K562 (cell line): ENCODE results near the gene SETMAR. TPM values are rescaled to one million over a fixed set of nuclear protein-coding genes. Genes with fewer than 3 reads are reported as not detected.

Source experiments
- BRD4 ChIP-seq: fragments of 200-600 bp; sonication (generic); IDR thresholded peaks from 2 replicates; pipeline ENCODE4 v1.6.1; 2017; ENCODE audit warnings: inconsistent platforms
- CBX1 ChIP-seq: sonication (generic); IDR thresholded peaks from 2 replicates; pipeline ENCODE4 v1.6.1; 2016; ENCODE audit warnings: antibody characterized with exemption, low read depth, mild to moderate bottlenecking
- DNMT1 ChIP-seq: fragments of 450-650 bp; IDR thresholded peaks from 2 replicates; pipeline ENCODE4 v1.6.1; 2016; ENCODE audit warnings: antibody characterized with exemption, mild to moderate bottlenecking
- E2F8 ChIP-seq: fragments of 450-650 bp; IDR thresholded peaks from 2 replicates; pipeline ENCODE4 v1.7.1; 2018; ENCODE audit warnings: mild to moderate bottlenecking, low read depth; ENCODE audit not compliant: partially characterized antibody
- EGR1 ChIP-seq: fragments of 450-650 bp; conservative IDR thresholded peaks from 2 replicates; pipeline ENCODE4 v1.6.1; 2017; ENCODE audit warnings: mild to moderate bottlenecking
- HNRNPH1 ChIP-seq: fragments of 200-400 bp; formaldehyde crosslinking; optimal IDR thresholded peaks from 2 replicates; pipeline ENCODE3; 2017; ENCODE audit warnings: low read depth, mild to moderate bottlenecking, low read length, moderate library complexity
- HOMEZ ChIP-seq: fragments of 250-450 bp; sonication (Bioruptor Pico); IDR thresholded peaks from 2 replicates; pipeline ENCODE4 v1.4.0; 2020; ENCODE audit warnings: mild to moderate bottlenecking, moderate library complexity
- MYC ChIP-seq, 2 experiments: fragments of 250-450 bp in 1 of 2; sonication (Bioruptor Pico) in 1 of 2; IDR thresholded peaks; 2 replicates each; pipeline versions ENCODE4 v1.5.1 to v1.6.1; 2012 to 2021; ENCODE audit warnings: low read depth in 2 of 2, borderline replicate concordance in 1 of 2, improper control_type of control experiment in 1 of 2, low read length in 1 of 2, mild to moderate bottlenecking in 1 of 2, moderate library complexity in 1 of 2
- NEUROD1 ChIP-seq: fragments of 150-350 bp; IDR thresholded peaks from 2 replicates; pipeline ENCODE4 v1.6.1; 2014; ENCODE audit warnings: borderline replicate concordance, low read length, low read depth; ENCODE audit not compliant: partially characterized antibody
- NONO ChIP-seq, 2 experiments: fragments of 200-400 bp in 1 of 2; fragments of 450-650 bp in 1 of 2; formaldehyde crosslinking in 1 of 2; IDR thresholded peaks; 2 replicates each; pipeline ENCODE4 v1.6.1; 2017; ENCODE audit warnings: low read depth in 2 of 2, mild to moderate bottlenecking in 2 of 2, moderate library complexity in 2 of 2, low read length in 1 of 2
- PCBP2 ChIP-seq: fragments of 200-400 bp; formaldehyde crosslinking; IDR thresholded peaks from 2 replicates; pipeline ENCODE4 v1.6.1; 2018; ENCODE audit warnings: low read length, low read depth, mild to moderate bottlenecking, moderate library complexity; ENCODE audit not compliant: poor library complexity, severe bottlenecking
- POLR2AphosphoS2 ChIP-seq: IDR thresholded peaks from 2 replicates; pipeline ENCODE4 v1.6.1; 2012; ENCODE audit warnings: low read length, improper control_type of control experiment
- PRDM10 ChIP-seq: fragments of 450-650 bp; IDR thresholded peaks from 2 replicates; pipeline ENCODE4 v1.6.1; 2018; ENCODE audit not compliant: partially characterized antibody
- SMC3 ChIP-seq: conservative IDR thresholded peaks from 2 replicates; pipeline ENCODE4 v1.6.1; 2011; ENCODE audit warnings: low read depth, low read length, improper control_type of control experiment; ENCODE audit not compliant: insufficient read depth
- SRSF9 ChIP-seq: fragments of 200-400 bp; formaldehyde crosslinking; IDR thresholded peaks from 2 replicates; pipeline ENCODE4 v1.6.1; 2017; ENCODE audit warnings: low read depth, low read length, borderline replicate concordance
- TEAD2 ChIP-seq: fragments of 450-650 bp; IDR thresholded peaks from 2 replicates; pipeline ENCODE4 v1.6.1; 2016; ENCODE audit warnings: missing genetic modification characterization, control low read depth, missing compliant biosample characterization
- ZNF124 ChIP-seq: sonication (generic); formaldehyde crosslinking; IDR thresholded peaks from 2 replicates; pipeline ENCODE4 v1.8.1; 2022; ENCODE audit warnings: missing genetic modification reagents
- ZNF354B ChIP-seq: fragments of 250-450 bp; sonication (Bioruptor Pico); IDR thresholded peaks from 2 replicates; pipeline ENCODE4 v1.4.0; 2020
- ZNF707 ChIP-seq: fragments of 250-450 bp; sonication (Bioruptor Pico); conservative IDR thresholded peaks from 2 replicates; pipeline ENCODE4 v1.8.0; 2022; ENCODE audit warnings: inconsistent platforms, mild to moderate bottlenecking, moderate library complexity
- ZNF77 ChIP-seq: fragments of 250-450 bp; sonication (Bioruptor Pico); IDR thresholded peaks from 2 replicates; pipeline ENCODE4 v1.5.0; 2020
- ZSCAN32 ChIP-seq: fragments of 450-650 bp; formaldehyde crosslinking; IDR thresholded peaks from 2 replicates; pipeline ENCODE4 v1.4.0; 2020; ENCODE audit warnings: mild to moderate bottlenecking, moderate library complexity
- polyA plus RNA-seq, 8 experiments: library from polyadenylated mRNA; depleted of rRNA in 4 of 8; stranded (reverse) in 5 of 8; unstranded in 3 of 8; fragments of >200 nt; fragmentation: Nextera tagmentation in 2 of 8; fragmentation: Illumina TruSeq in 1 of 8; extraction: Ambion mirVana in 2 of 8; extraction: Trizol in 1 of 8; gene quantifications; 2 replicates each; pipeline versions ENCODE4 v1.2.1 to v1.2.3, GENCODE V29; 2011 to 2014; ENCODE audit warnings: inconsistent platforms in 1 of 8, missing spikeins in 1 of 8
- total RNA-seq, 7 experiments: library from RNA; depleted of rRNA in 6 of 7; stranded (reverse); fragments of >200 nt in 6 of 7; fragmentation: Illumina TruSeq in 2 of 7; extraction: Trizol in 2 of 7; gene quantifications; 2 replicates each; pipeline versions ENCODE4 v1.2.1 to v1.2.3, GENCODE V29; 2011 to 2021; ENCODE audit warnings: low replicate concordance in 1 of 7

SETMAR gene
- total and polyA plus RNA-seq, 9 of the 15 experiments (the other 6 are each of a cell fraction or from before 2014, with no cell fraction given) = 5.5 to 25.1 (median 18.2) TPM

DNA sequence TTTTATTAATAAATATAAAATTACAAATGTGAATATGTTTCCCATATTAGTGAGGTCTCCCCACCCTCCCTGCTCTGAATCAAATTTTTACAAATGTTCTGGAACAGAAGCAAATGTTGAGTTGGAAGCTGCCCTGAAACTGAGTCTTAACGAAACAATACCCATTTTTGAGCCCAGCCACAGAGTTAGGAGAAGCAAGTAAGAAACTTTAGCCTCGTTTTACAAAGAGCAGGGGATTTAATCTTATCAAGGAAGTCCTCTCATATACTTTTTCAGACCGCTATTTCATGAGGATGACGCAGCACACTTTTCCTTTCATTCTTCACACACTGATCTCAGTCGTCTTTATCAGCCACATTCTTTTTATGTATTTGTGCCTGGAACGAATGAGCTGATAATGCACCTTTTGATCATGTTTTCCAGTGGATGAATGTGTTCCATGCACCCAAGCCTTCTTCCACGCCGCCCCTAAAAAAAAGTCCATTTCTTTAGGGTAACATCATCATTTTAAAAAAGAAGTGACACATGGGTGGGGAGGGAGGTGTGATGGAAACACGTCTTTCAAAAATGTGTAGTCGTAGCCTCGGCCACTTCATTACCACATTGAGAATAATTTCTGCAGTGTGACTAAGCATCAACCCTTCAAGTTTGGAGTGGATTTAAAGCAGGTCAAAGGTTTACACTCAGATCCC, 48.1 kb downstream of the SETMAR start (continued):
- no peak for TF ChIP-seq POLR2AphosphoS2
- TF ChIP-seq ZNF354B = peak; percentile 53; the same call in 1 of the 2 replicates
- no peak for TF ChIP-seq ZSCAN32
- TF ChIP-seq ZNF124 = no peak
- TF ChIP-seq SMC3 = no peak
- no peak for TF ChIP-seq ZNF707
- TF ChIP-seq E2F8 = no peak
- no peak for TF ChIP-seq BRD4
- no peak for TF ChIP-seq PCBP2
- no peak for TF ChIP-seq ZNF77
- no peak for TF ChIP-seq PRDM10
- TF ChIP-seq HOMEZ (CRISPR knock-in tag) = no peak
- peak; percentile 15; the same call in 1 of the 2 replicates for TF ChIP-seq MYC (IDR thresholded peaks at IDR 0.05; ENCODE audit: low read depth, low read length)
- no peak for TF ChIP-seq MYC (CRISPR knock-in tag; IDR thresholded peaks at IDR 0.05; ENCODE audit: borderline replicate concordance, low read depth)
- TF ChIP-seq DNMT1 = 0 out of 2 replicates have a peak, but pooled peaks have one; percentile 53
- no peak for TF ChIP-seq EGR1
- no peak for TF ChIP-seq TEAD2 (tag)
- no peak for TF ChIP-seq NONO (IDR thresholded peaks at IDR 0.05; ENCODE audit: low read depth in 2 of 2, low read length in 1 of 2)
- no peak for TF ChIP-seq CBX1
- TF ChIP-seq SRSF9 = no peak
- no peak for TF ChIP-seq HNRNPH1
- TF ChIP-seq NEUROD1 = no peak
